HG02981 (cell line): ENCODE results near the gene NUDT22.

Source experiments
- ATAC-seq: cut with Tn5 transposase; IDR thresholded peaks from one replicate; pipeline ENCODE4 v1.9.1; 2021; ENCODE audit warnings: mild to moderate bottlenecking, moderate library complexity; ENCODE audit not compliant: unreplicated experiment

NUDT22 gene

GRCh38 chr11:64206457-64207255, 19.4 kb upstream of the NUDT22 start, which contains the start of gene FERMT3:
FERMT3 (plus strand) TSS chr11:64206721; CDS start chr11:64207365, 644 bp downstream.
- no peak for ATAC-seq

- peak; percentile 52 for ATAC-seq
These were observed 18.6 kb upstream of the NUDT22 start for GRCh38 chr11:64207256-64208085.

- no peak for ATAC-seq
These were observed 17.8 kb upstream of the NUDT22 start for GRCh38 chr11:64208086-64208795.

- ATAC-seq, result no peak
These were observed 17.1 kb upstream of the NUDT22 start for GRCh38 chr11:64208796-64209562.

- no peak for ATAC-seq
These were observed 16.6 kb upstream of the NUDT22 start for GRCh38 chr11:64209563-64209843.

GRCh38 chr11:64210301-64211020, 15.6 kb upstream of the NUDT22 start:
- ATAC-seq, result no peak

GRCh38 chr11:64211181-64211872, 14.7 kb upstream of the NUDT22 start:
- no peak for ATAC-seq

GRCh38 chr11:64216879-64217278, 9.2 kb upstream of the NUDT22 start:
- no peak for ATAC-seq

GRCh38 chr11:64218628-64219353, 7.3 kb upstream of the NUDT22 start:
- no peak for ATAC-seq

- ATAC-seq, result no peak
These were observed 6.8 kb upstream of the NUDT22 start for GRCh38 chr11:64219354-64219684.

GRCh38 chr11:64219755-64220154, 6.3 kb upstream of the NUDT22 start:
- ATAC-seq, result no peak

GRCh38 chr11:64220271-64220670, 5.8 kb upstream of the NUDT22 start:
- ATAC-seq, result no peak

- no peak for ATAC-seq
These were observed 5.3 kb upstream of the NUDT22 start for GRCh38 chr11:64220798-64221197.

GRCh38 chr11:64222651-64223000, 3.4 kb upstream of the NUDT22 start:
- no peak for ATAC-seq

- no peak for ATAC-seq
These were observed 2.9 kb upstream of the NUDT22 start for GRCh38 chr11:64223001-64223651.

- no peak for ATAC-seq
These were observed 1.8 kb upstream of the NUDT22 start for GRCh38 chr11:64224151-64224890.

GRCh38 chr11:64224891-64225607, 1.0 kb upstream of the NUDT22 start:
- no peak for ATAC-seq
